ENCODE data around the gene RABGAP1.

GRCh38 chr9:123149067-123149466 is 208.2 kb downstream of the RABGAP1 start:
- no peak for TF ChIP-seq POLR2AphosphoS5 (IDR thresholded peaks at IDR 0.05; ENCODE audit: insufficient read depth in 1 of 2, low read depth in 1 of 2)
- TF ChIP-seq CTCF (IDR thresholded peaks at IDR 0.05): no peak

All from vagina (tissue), 2 donors.